Activated CD8-positive, alpha-beta memory T cell treated with anti-CD3 and anti-CD28 coated beads, Interleukin-2, amount 10 ng/mL, durations not matched to agents 7 days and 5 days (primary cell): ENCODE results near the gene RPL9. TPM values are rescaled to one million over a fixed set of nuclear protein-coding genes. Genes with fewer than 3 reads are reported as not detected.
"Not testable (repeated sequence)": the region's sequence is repeated elsewhere in the genome, so short reads cannot be mapped to it uniquely, and the experiment has no call there.

Source experiments
- ATAC-seq: fragments of 150-1000 bp; cut with Tn5 transposase; one replicate; pipeline ENCODE4 v1.10.0; 2021; ENCODE audit warnings: moderate library complexity
- CTCF ChIA-PET: fragments of 350-600 bp; sonication (Branson Sonifier 250); formaldehyde crosslinking; loops from one replicate; lab custom pipeline; 2021; ENCODE audit warnings: antibody characterized with exemption; lab: Charles Lee
- DNase-seq: peaks from one replicate; pipeline ENCODE4 v3.0.0-alpha.2; 2020
- H3K27ac Mint-ChIP-seq: one replicate; pipeline ENCODE4 v1.8.0; 2021; ENCODE audit warnings: mild to moderate bottlenecking, mixed read lengths
- H3K27me3 Mint-ChIP-seq: one replicate; pipeline ENCODE4 v1.8.0; 2021; ENCODE audit warnings: mixed read lengths
- H3K36me3 Mint-ChIP-seq: one replicate; pipeline ENCODE4 v1.8.0; 2021; ENCODE audit warnings: mild to moderate bottlenecking, mixed read lengths
- H3K4me1 Mint-ChIP-seq: one replicate; pipeline ENCODE4 v1.8.0; 2021; ENCODE audit warnings: mixed read lengths
- H3K4me3 Mint-ChIP-seq: one replicate; pipeline ENCODE4 v1.8.0; 2021; ENCODE audit warnings: mild to moderate bottlenecking, moderate library complexity, mixed read lengths
- H3K9me3 Mint-ChIP-seq: one replicate; pipeline ENCODE4 v1.8.0; 2022; ENCODE audit warnings: low read depth, mixed read lengths
- total RNA-seq, 2 experiments: library from RNA; stranded (reverse); gene quantifications; one replicate each; pipeline ENCODE4 v1.2.3, GENCODE V29; 2021

RPL9 gene
- total RNA-seq, 2 experiments from 2014 or later, result 713 to 900 TPM

DNA sequence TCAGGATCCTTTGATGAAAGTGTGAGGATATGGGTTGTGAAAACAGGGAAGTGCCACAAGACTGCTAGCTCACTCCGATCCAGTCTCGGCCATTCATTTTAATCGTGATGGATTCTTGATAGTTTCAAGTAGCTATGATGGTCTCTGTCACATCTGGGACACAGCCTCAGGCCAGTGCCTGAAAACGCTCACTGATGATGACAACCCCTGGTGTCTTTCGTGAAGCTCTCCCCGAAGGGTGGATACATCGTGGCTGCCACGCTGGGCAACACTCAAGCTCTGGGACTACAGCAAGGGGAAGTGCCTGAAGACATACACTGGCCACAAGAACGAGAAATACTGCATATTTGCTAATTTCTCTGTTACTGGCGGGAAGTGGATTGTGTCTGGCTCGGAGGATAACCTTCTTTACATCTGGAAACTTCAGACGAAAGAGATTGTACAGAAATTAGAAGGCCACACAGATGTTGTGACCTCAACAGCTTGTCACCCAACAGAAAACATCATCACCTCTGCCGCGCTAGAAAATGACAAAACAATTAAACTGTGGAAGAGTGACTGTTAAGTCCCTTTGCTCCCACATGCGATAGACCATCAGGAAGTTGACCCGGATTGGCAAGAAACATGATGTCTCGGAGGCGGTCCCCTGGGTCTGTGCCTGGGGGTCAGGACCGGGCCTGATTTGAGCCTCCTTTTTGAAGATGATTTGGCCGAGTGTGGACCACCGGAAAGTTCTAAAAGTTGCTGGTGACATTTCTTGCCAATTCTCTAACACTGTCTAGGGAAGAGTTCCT lies 22.4 kb upstream of the RPL9 start:
- Mint-ChIP-seq H3K27me3 (no peaks in the 10 kb centered on the region), H3K27ac (no peak overlapping the region), H3K36me3 (peaks cover 2% of the 10 kb centered on the region), H3K4me3 (no peak overlapping the region), H3K9me3 (no peaks in the 10 kb centered on the region), H3K4me1 (no peaks in the 10 kb centered on the region)
- CTCF ChIA-PET, result no interaction called here
- ATAC-seq, result no peak
- no peak for DNase-seq

DNA sequence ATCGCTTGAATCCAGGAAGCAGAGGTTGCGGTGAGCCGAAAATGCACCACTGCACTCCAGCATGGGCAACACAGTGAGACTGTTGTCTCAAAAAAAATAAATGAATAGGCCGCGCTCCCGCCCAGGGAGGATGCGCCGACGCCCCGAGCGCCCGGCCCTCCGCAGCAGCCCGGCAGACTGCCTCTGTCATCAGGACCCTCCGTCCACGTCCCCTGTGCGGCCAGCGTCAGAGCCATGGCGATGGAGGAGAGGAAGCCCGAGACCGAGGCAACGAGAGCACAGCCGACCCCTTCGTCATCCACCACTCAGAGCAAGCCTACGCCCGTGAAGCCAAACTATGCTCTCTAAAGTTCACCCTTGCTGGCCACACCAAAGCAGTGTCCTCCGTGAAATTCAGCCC lies 21.5 kb upstream of the RPL9 start:
- no peaks in the 10 kb centered on the region for H3K27me3 Mint-ChIP-seq
- no peaks in the 10 kb centered on the region for H3K9me3 Mint-ChIP-seq
- no peak overlapping the region for H3K4me3 Mint-ChIP-seq
- no peaks in the 10 kb centered on the region for H3K4me1 Mint-ChIP-seq
- CTCF ChIA-PET, result no interaction called here
- no peak for DNase-seq
- no peak overlapping the region for H3K27ac Mint-ChIP-seq
- H3K36me3 Mint-ChIP-seq, result peaks cover 2% of the 10 kb centered on the region
- ATAC-seq, result no peak

DNA sequence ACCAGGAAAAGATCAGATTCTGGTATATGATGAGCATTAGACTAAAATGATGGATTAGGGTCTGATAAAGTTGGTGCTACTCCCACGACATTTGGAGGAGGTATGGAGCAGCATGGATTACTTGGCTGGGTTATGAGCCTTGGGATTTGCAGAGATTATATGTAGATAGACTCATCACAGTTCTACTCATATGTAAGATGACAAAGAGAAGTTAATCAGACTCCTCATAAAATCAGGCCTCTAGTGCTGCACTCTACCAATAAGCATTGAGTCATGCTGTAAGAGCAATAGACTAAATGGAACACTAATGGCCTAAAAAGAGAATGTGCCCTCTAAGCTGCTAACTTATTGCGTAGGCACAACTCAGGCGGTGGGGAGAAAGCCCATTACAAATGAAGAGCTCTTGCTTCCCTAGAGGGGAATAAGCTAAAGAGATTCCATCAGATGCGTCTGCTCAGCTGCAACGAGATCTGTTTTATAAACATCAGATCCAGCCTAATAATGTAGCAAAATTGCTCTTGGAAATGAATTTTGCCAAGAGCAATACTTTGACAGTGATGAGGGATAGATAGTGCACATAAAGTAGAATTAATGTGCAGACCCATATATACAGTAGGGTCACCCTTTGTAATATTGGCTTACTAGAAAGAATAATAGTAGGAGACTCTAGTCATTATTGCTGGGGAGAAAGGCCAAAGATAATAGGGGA lies 17.6 kb upstream of the RPL9 start:
- H3K27ac Mint-ChIP-seq, result no peak overlapping the region
- no peaks in the 10 kb centered on the region for H3K27me3 Mint-ChIP-seq
- CTCF ChIA-PET, result no interaction called here
- H3K4me3 Mint-ChIP-seq, result no peak overlapping the region
- H3K4me1 Mint-ChIP-seq, result no peaks in the 10 kb centered on the region
- H3K9me3 Mint-ChIP-seq, result no peaks in the 10 kb centered on the region
- ATAC-seq (no peak), DNase-seq (no peak)
- H3K36me3 Mint-ChIP-seq, result peaks cover 9% of the 10 kb centered on the region

DNA sequence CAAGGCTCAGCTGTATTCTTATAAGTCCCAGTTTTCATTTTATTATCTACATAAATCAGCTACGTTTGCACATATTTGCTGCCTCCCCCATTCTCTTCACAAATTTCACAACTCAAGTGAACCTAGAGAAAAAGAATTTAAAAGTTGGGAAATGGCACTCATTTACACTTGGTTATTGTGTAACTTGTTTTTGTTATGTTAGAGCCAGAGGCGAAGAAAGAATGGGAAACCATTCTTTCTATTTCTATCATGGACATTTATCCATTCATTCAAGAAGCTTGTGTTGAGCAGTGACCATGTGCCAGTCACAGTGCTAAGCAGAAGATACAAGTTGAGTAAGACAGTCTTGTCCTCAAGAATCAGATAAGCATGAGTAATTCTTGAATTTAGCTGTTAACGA lies 13.7 kb upstream of the RPL9 start:
- CTCF ChIA-PET, result no interaction called here
- Mint-ChIP-seq H3K9me3 (no peaks in the 10 kb centered on the region), H3K4me1 (peaks cover 8% of the 10 kb centered on the region), H3K27ac (no peak overlapping the region), H3K27me3 (no peaks in the 10 kb centered on the region), H3K36me3 (peaks cover 17% of the 10 kb centered on the region), H3K4me3 (no peak overlapping the region)
- ATAC-seq, result no peak
- DNase-seq, result no peak

DNA sequence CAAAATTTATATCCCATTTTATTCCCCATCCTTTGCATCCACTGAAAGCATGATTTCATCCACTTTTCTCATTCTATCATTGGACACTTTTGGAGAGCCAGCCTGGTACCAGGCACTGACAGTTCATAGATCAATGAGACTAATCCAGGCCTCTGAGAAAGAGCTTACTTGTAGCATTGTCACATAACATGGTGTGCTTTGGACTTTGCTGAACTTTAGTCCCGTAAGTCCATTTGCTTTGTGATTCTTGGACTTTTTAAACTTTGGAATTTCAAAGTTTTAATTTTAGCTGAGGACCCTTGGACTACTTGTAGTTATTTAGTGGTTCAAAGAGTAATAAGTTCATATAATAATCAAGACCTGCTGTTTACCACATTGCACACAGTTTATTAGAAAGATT lies 11.7 kb upstream of the RPL9 start:
- peaks cover 8% of the 10 kb centered on the region for H3K4me1 Mint-ChIP-seq
- no peak overlapping the region for H3K4me3 Mint-ChIP-seq
- no peaks in the 10 kb centered on the region for H3K27me3 Mint-ChIP-seq
- peaks cover 20% of the 10 kb centered on the region for H3K36me3 Mint-ChIP-seq
- ATAC-seq (no peak), DNase-seq (no peak)
- H3K27ac Mint-ChIP-seq, result no peak overlapping the region
- no peaks in the 10 kb centered on the region for H3K9me3 Mint-ChIP-seq
- CTCF ChIA-PET, result interaction anchor here (0.9 to 2.4 kb wide), 2 partner anchors 168 to 357 kb away, joined by 3 to 24 read pairs; partner anchors contain the start of gene SMIM14

DNA sequence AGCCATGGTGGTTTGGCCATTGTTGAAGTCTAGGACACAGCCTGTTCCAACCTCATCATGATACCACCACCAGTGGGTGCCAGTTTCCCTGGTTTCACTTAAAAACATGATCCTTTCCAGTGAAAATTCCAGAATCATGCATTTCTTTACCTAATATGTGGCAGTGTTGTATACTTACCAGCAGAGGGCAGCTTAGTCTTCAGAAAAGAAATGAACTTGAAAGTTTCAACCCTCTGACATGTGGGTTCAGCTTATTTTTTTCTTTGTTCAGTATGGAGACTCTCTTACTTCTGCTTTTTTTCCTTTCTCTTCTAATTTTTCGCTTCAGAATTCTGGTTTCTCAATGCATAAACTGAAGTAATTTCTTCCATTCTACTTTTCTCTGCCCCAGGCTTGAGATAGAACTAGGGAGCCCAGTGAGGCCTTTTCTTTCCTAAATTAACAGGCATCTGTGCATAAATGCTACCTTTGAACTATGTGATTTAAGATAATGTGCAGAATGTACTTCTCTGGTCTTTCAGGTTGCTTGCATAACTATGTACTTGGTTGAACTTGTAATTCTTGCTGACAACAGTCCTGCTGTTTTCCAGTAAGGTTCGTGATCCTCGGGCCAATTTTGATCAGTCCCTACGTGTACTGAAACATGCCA lies 10.8 kb upstream of the RPL9 start:
- CTCF ChIA-PET, result interaction anchor here (0.6 to 2.4 kb wide), 40 partner anchors 10 to 856 kb away, joined by 3 to 27 read pairs (median 3); partner anchors contain the start of genes LIAS, PDS5A, RPL9 and SMIM14
- Mint-ChIP-seq H3K9me3 (no peaks in the 10 kb centered on the region), H3K4me3 (no peak overlapping the region), H3K27ac (peak overlapping the region; percentile 55), H3K36me3 (peaks cover 24% of the 10 kb centered on the region), H3K4me1 (peaks cover 10% of the 10 kb centered on the region), H3K27me3 (no peaks in the 10 kb centered on the region)
- peak; percentile 69 for ATAC-seq
- no peak for DNase-seq

DNA sequence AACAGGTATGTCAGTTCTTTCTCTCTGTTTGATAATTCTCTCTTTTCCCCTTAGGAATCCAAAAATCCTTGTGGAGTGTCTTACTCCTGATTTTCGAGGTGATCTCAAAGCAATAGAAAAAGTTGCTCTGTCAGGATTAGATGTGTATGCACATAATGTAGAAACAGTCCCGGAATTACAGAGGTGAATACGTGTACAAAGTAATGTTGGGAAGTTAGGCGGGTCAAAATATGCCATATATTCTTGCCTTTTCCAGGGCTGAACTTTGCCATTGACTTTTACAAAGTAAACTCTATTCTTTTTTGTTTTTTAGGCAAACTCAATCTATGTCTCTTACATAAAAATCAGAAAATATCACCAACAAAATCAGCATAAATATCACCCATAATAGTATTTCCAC lies 8.7 kb upstream of the RPL9 start:
- CTCF ChIA-PET, result no interaction called here
- H3K36me3 Mint-ChIP-seq, result peaks cover 27% of the 10 kb centered on the region
- ATAC-seq, result no peak

DNA sequence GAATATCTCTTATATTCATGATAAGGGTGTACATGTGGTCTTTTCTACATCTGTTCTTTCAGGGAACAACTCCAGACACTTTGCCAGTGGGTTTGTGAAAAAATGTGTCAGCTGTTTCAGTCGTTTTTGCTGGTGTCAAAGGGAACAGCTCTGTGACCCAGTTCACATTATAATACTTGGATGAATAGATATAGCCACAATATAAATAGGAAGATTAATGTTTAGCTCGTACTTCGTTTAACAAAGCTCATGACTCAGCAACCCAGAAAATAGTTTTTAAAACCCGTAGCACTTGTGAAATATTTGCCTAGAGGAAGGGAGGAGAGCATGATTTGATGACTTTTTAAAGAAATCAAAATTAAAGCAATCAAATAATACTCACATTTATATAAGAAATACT lies 8.0 kb upstream of the RPL9 start:
- peaks cover 10% of the 10 kb centered on the region for H3K4me1 Mint-ChIP-seq
- CTCF ChIA-PET, result interaction anchor here (1.6 kb wide), 1 partner anchor 508 kb away, joined by 7 read pairs; no protein-coding TSS in a partner anchor
- DNase-seq, result no peak
- H3K4me3 Mint-ChIP-seq, result no peak overlapping the region
- no peak for ATAC-seq
- H3K27me3 Mint-ChIP-seq, result no peaks in the 10 kb centered on the region
- no peaks in the 10 kb centered on the region for H3K9me3 Mint-ChIP-seq
- H3K36me3 Mint-ChIP-seq, result peaks cover 23% of the 10 kb centered on the region
- no peak overlapping the region for H3K27ac Mint-ChIP-seq

More for the DNA sequence above, 8.7 kb upstream of the RPL9 start:
- Mint-ChIP-seq H3K27ac (no peak overlapping the region), H3K9me3 (no peaks in the 10 kb centered on the region), H3K4me3 (no peak overlapping the region), H3K27me3 (no peaks in the 10 kb centered on the region), H3K4me1 (peaks cover 10% of the 10 kb centered on the region)
- DNase-seq, result no peak

DNA sequence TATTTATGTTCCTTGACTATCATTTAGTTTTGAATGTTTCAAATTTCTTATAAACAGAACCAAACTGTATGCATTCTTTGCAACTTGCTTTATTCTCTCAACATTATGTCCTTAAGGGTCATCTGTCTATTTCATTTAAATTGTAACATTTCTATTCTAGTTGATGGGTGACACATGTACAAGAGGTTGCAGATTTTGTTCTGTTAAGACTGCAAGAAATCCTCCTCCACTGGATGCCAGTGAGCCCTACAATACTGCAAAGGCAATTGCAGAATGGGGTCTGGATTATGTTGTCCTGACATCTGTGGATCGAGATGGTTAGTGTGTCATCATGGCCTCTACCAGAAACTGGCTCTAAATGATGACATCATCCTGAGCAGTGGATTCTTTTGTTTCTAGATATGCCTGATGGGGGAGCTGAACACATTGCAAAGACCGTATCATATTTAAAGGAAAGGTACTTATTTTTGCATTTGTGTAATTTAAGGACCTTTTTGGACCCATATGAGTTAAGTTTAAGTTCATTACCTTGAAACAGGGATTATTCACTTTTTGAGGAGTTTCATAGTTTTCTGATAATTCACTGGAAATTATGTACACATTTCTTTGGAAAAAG lies 6.3 kb upstream of the RPL9 start:
- ATAC-seq (peak; percentile 77), DNase-seq (no peak)
- no peaks in the 10 kb centered on the region for H3K9me3 Mint-ChIP-seq
- H3K27ac Mint-ChIP-seq, result peak overlapping the region; percentile 56
- no peaks in the 10 kb centered on the region for H3K27me3 Mint-ChIP-seq
- CTCF ChIA-PET, result no interaction called here
- H3K4me1 Mint-ChIP-seq, result peaks cover 23% of the 10 kb centered on the region
- H3K36me3 Mint-ChIP-seq, result peaks cover 18% of the 10 kb centered on the region
- H3K4me3 Mint-ChIP-seq, result no peak overlapping the region

DNA sequence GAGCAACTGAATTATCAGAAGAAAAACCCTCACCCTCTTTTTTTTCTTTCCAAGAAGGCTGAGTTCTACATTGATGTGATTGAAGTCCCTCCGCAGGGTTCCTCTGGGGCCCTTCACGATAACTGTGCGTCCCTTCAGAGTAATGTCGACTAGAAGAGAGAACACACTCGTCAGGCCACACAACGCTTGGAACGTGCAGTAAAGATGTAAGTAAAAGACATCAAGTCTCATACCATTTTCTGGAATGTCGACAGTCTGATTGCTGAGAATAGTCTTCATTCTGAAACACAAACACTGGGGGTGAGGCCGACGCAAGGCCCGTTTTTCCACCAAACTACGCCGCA lies 589 bp downstream of the RPL9 start:
- H3K36me3 Mint-ChIP-seq, result peaks cover 46% of the 10 kb centered on the region
- peaks cover 45% of the 10 kb centered on the region for H3K4me1 Mint-ChIP-seq
- H3K27ac Mint-ChIP-seq, result peak overlapping the region; percentile 98
- peak; percentile 0 for ATAC-seq
- not testable (repeated sequence) for H3K27me3 Mint-ChIP-seq, DNase-seq, H3K9me3 Mint-ChIP-seq
- CTCF ChIA-PET, result interaction anchor here (1.6 to 3.8 kb wide), 2 partner anchors 10 to 11 kb away, joined by 4 to 27 read pairs; no protein-coding TSS in a partner anchor
- H3K4me3 Mint-ChIP-seq, result peak overlapping the region; percentile 98

DNA sequence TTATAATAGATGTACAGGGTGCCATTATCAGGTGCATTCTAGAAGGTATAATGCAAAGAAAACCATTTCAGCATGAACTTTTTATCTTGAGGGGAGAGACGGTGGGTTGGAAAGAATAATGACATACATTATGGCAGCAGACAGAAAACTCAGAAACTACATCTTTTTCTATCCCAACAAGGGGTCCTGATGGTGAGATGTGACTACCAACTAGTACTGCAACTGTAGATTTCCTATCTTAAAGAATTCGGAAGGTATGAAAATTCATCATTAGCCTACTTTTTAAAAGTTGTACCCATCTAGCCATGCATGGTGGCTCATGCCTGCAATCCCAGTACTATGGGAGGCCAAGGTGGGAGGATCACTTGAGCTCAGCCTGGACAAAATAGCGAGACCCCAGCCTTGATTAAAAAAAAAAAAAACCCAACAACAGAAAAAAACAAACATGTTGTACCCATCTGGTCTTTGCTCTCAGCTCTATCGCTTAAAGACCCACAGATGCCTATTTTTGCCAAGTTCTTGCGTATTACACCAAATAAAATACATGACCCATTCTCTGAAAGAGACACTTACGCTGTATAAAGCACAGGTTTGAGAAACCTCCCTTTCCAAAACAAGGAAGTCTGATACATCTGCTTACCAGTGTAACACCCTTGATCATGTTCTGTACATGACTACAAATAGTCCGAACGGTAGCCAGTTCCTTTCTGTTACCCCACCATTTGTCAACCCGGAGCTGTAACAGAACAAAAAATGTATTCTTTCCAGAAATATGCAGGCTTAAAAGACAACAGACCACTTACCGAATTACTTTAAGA lies 1.6 kb downstream of the RPL9 start:
- DNase-seq, result no peak
- peaks cover 50% of the 10 kb centered on the region for H3K4me1 Mint-ChIP-seq
- peak overlapping the region; percentile 98 for H3K27ac Mint-ChIP-seq
- ATAC-seq, result no peak
- H3K36me3 Mint-ChIP-seq, result peaks cover 55% of the 10 kb centered on the region
- CTCF ChIA-PET, result interaction anchor here (1.0 to 3.8 kb wide), 3 partner anchors 9 to 15 kb away, joined by 3 to 27 read pairs (median 4); no protein-coding TSS in a partner anchor
- no peaks in the 10 kb centered on the region for H3K9me3 Mint-ChIP-seq
- peak overlapping the region; percentile 98 for H3K4me3 Mint-ChIP-seq
- no peaks in the 10 kb centered on the region for H3K27me3 Mint-ChIP-seq

DNA sequence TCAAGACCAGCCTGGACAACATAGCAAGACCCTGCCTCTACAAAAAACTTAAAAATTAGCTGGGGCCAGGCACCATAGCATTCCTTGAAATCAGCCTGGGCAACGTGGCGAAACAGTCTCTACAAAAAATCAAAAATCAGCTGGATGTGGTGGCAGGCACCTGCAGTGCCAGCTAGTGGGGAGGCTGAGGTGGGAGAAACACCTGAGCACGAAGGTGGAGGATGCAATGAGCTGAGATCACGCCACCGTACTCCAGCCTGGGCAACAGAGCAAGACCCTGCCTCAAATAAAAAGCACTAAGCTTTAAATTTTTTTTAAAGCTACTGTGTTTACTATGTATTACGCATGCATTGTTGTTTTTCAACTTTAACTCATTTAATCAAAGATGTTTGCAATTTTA lies 3.2 kb downstream of the RPL9 start:
- Mint-ChIP-seq H3K4me1 (peaks cover 44% of the 10 kb centered on the region), H3K27me3 (no peaks in the 10 kb centered on the region), H3K27ac (no peak overlapping the region), H3K4me3 (no peak overlapping the region), H3K9me3 (no peaks in the 10 kb centered on the region), H3K36me3 (peaks cover 70% of the 10 kb centered on the region)
- DNase-seq, result no peak
- CTCF ChIA-PET, result interaction anchor here (0.8 to 1.8 kb wide), 2 partner anchors 14 to 553 kb away, joined by 3 to 7 read pairs; no protein-coding TSS in a partner anchor
- ATAC-seq, result no peak
